Panc1 (cell line): ENCODE results near the gene TWF2. TPM values are rescaled to one million over a fixed set of nuclear protein-coding genes. Genes with fewer than 3 reads are reported as not detected.

Experiments
- ATAC-seq: fragments of 200-7000 bp; cut with Tn5 transposase; 2 replicates; pipeline ENCODE4 v1.9.1; 2020; ENCODE audit warnings: mild to moderate bottlenecking, moderate library complexity
- BruUV-seq: library from RNA; stranded (reverse); fragments of 400-500 nt; replicated peaks from 2 replicates; lab custom pipeline; 2021; lab: Mats Ljungman, UMichigan
- CTCF ChIA-PET: fragments of 300-600 bp; sonication (Branson Sonifier 250); formaldehyde crosslinking; loops from one replicate; lab custom pipeline; 2022; ENCODE audit warnings: antibody characterized with exemption; lab: Charles Lee
- POLR2A ChIA-PET: fragments of 300-600 bp; sonication (Branson Sonifier 250); formaldehyde crosslinking; loops from one replicate; lab custom pipeline; 2022; ENCODE audit warnings: antibody characterized with exemption; lab: Charles Lee
- DNase-seq: peaks from one replicate; pipeline ENCODE4 v3.0.0-alpha.2; 2010; ENCODE audit warnings: low read depth, low spot score
- H3K27ac ChIP-seq: 2 replicates; pipeline ENCODE4 v1.5.1; 2011; ENCODE audit warnings: mild to moderate bottlenecking, low read length, inconsistent platforms
- H3K27me3 ChIP-seq: fragments of 200-500 bp; sonication (Bioruptor generic); 2 replicates; pipeline ENCODE4 v1.6.0; 2014; ENCODE audit warnings: low read length, inconsistent platforms; ENCODE audit not compliant: control insufficient read depth, insufficient read depth
- H3K36me3 ChIP-seq: fragments of 200-500 bp; sonication (Bioruptor generic); 2 replicates; pipeline ENCODE4 v1.5.1; 2014; ENCODE audit warnings: inconsistent platforms, mild to moderate bottlenecking, low read length, moderate library complexity; ENCODE audit not compliant: control insufficient read depth, insufficient read depth
- H3K4me1 ChIP-seq: 2 replicates; pipeline ENCODE4 v1.5.1; 2011; ENCODE audit warnings: inconsistent platforms, mild to moderate bottlenecking, low read length, moderate library complexity; ENCODE audit not compliant: control insufficient read depth, insufficient read depth
- H3K4me3 ChIP-seq, 2 experiments: 2 replicates each; pipeline ENCODE4 v1.5.1; 2011 to 2012; ENCODE audit warnings: low read depth in 2 of 2, low read length in 2 of 2, mild to moderate bottlenecking in 2 of 2, inconsistent platforms in 1 of 2, moderate library complexity in 1 of 2
- H3K9me3 ChIP-seq: fragments of 200-500 bp; sonication (Bioruptor generic); 2 replicates; pipeline ENCODE4 v1.5.1; 2014; ENCODE audit warnings: low read depth, mild to moderate bottlenecking, inconsistent platforms, low read length, moderate library complexity; ENCODE audit not compliant: control insufficient read depth, insufficient read depth
- POLR2AphosphoS5 ChIP-seq: IDR thresholded peaks from 2 replicates; pipeline ENCODE4 v1.6.1; 2012; ENCODE audit warnings: mild to moderate bottlenecking, low read depth, low read length, moderate library complexity
- SIN3A ChIP-seq: IDR thresholded peaks from 2 replicates; pipeline ENCODE4 v1.6.1; 2012; ENCODE audit warnings: low read depth, mild to moderate bottlenecking, low read length, moderate library complexity, borderline replicate concordance; ENCODE audit not compliant: insufficient read depth
- TCF7L2 ChIP-seq: IDR thresholded peaks from 2 replicates; pipeline ENCODE4 v1.6.1; 2011; ENCODE audit warnings: mild to moderate bottlenecking, low read depth, low read length, inconsistent platforms
- in situ Hi-C: cut with HindIII; loops from 2 replicates; pipeline ENCODE4 v1.10.0; 2016; ENCODE audit warnings: low sequenced_read_pairs, low pct_unique_long_range_greater_than_20kb
- intact Hi-C: fragments of 100-400 bp; cut with micrococcal nuclease; formaldehyde crosslinking; loops from one replicate; pipeline ENCODE4 v1.10.0; 2022; ENCODE audit not compliant: unreplicated experiment
- total RNA-seq: library from RNA; stranded (reverse); gene quantifications from one replicate; pipeline ENCODE4 v1.2.1, GENCODE V29; 2021; ENCODE audit not compliant: unreplicated experiment
- TF ChIP-seq, protein P1 (sequence below), 2 experiments: IDR thresholded peaks; 2 replicates each; pipeline ENCODE4 v1.6.1; 2011 to 2012; ENCODE audit warnings: low read depth in 2 of 2, control low read depth in 1 of 2, low read length in 1 of 2, mild to moderate bottlenecking in 1 of 2, moderate library complexity in 1 of 2; ENCODE audit not compliant: insufficient read depth in 1 of 2
- TF ChIP-seq, protein P2 (sequence below): fragments of 450-650 bp; IDR thresholded peaks from 2 replicates; pipeline ENCODE4 v1.5.1; 2017; ENCODE audit warnings: mild to moderate bottlenecking

Gene TWF2
- total RNA-seq, 1 experiment from 2014 or later: 51.9 TPM

DNA sequence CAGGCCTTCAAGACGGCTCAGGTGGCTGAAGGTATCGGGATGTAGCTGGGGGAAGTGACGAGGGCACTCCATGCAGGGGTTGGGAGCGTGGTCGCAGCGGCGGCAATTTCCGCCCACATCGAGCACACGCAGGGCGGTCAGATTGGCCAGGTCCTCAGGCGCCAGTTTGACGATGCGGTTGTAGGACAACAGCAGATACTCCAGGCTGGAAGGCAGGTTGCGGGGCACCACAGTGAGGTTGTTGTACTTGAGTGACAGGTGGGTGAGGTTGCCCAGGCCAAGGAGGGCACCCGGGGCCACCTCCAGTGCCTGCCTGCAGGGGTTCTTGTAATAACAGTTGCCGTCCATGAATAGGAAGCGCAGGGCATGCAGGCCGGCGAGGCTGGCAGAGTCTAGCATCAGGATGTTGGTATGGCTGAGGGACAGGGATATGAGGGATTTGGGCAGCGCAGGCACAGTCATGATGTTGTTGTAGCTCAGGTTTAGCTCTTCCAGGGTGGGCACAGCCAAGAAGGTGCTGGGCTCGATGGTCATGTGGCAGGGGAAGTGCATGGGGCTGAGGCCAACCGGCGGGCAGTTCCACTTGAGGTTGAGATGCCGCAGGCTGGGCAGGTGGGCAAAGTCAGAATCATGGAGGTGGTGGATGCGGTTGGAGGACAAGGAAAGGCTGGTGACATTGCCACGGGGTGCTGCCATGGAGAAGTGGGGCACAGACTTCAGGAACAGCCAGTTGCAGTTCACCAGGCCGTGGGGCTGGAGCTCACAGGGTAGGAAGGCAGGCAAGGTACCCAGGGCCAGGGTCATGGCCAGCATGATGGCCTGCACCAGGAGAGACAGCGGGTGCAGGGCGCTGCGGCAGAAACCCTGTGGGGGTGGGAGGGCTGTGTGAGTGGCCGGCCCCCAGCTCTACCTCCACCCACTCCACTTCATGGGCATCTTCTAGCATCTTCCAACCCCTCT lies 15.2 kb downstream of the TWF2 start:
- intact Hi-C loops (no loop called here), in situ Hi-C loops (no loop called here)
- Histone ChIP-seq H3K4me1 (peaks cover 3% of the 10 kb centered on the region; the same call in 1 of the 2 replicates), H3K27ac (no peak overlapping the region), H3K9me3 (no peaks in the 10 kb centered on the region), H3K36me3 (no peaks in the 10 kb centered on the region), H3K4me3 (no peak overlapping the region), H3K27me3 (no peaks in the 10 kb centered on the region)
- POLR2A ChIA-PET: interaction anchor here (0.7 kb wide), 1 partner anchor 55 kb away, joined by 4 read pairs; no protein-coding TSS in a partner anchor
- no peak for DNase-seq
- no TSS peak for BruUV-seq
- CTCF ChIA-PET: interaction anchor here (1.3 kb wide), 1 partner anchor 7 kb away, joined by 3 read pairs; no protein-coding TSS in a partner anchor
- no peak for ATAC-seq
- TF ChIP-seq, protein P1, sequence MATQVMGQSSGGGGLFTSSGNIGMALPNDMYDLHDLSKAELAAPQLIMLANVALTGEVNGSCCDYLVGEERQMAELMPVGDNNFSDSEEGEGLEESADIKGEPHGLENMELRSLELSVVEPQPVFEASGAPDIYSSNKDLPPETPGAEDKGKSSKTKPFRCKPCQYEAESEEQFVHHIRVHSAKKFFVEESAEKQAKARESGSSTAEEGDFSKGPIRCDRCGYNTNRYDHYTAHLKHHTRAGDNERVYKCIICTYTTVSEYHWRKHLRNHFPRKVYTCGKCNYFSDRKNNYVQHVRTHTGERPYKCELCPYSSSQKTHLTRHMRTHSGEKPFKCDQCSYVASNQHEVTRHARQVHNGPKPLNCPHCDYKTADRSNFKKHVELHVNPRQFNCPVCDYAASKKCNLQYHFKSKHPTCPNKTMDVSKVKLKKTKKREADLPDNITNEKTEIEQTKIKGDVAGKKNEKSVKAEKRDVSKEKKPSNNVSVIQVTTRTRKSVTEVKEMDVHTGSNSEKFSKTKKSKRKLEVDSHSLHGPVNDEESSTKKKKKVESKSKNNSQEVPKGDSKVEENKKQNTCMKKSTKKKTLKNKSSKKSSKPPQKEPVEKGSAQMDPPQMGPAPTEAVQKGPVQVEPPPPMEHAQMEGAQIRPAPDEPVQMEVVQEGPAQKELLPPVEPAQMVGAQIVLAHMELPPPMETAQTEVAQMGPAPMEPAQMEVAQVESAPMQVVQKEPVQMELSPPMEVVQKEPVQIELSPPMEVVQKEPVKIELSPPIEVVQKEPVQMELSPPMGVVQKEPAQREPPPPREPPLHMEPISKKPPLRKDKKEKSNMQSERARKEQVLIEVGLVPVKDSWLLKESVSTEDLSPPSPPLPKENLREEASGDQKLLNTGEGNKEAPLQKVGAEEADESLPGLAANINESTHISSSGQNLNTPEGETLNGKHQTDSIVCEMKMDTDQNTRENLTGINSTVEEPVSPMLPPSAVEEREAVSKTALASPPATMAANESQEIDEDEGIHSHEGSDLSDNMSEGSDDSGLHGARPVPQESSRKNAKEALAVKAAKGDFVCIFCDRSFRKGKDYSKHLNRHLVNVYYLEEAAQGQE (IDR thresholded peaks at IDR 0.05; ENCODE audit: insufficient read depth in 1 of 2, low read depth in 2 of 2, low read length in 1 of 2): no peak
- no peak for TF ChIP-seq TCF7L2
- TF ChIP-seq, protein P2, sequence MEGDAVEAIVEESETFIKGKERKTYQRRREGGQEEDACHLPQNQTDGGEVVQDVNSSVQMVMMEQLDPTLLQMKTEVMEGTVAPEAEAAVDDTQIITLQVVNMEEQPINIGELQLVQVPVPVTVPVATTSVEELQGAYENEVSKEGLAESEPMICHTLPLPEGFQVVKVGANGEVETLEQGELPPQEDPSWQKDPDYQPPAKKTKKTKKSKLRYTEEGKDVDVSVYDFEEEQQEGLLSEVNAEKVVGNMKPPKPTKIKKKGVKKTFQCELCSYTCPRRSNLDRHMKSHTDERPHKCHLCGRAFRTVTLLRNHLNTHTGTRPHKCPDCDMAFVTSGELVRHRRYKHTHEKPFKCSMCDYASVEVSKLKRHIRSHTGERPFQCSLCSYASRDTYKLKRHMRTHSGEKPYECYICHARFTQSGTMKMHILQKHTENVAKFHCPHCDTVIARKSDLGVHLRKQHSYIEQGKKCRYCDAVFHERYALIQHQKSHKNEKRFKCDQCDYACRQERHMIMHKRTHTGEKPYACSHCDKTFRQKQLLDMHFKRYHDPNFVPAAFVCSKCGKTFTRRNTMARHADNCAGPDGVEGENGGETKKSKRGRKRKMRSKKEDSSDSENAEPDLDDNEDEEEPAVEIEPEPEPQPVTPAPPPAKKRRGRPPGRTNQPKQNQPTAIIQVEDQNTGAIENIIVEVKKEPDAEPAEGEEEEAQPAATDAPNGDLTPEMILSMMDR: no peak
- TF ChIP-seq SIN3A: no peak
- TF ChIP-seq POLR2AphosphoS5: no peak

DNA sequence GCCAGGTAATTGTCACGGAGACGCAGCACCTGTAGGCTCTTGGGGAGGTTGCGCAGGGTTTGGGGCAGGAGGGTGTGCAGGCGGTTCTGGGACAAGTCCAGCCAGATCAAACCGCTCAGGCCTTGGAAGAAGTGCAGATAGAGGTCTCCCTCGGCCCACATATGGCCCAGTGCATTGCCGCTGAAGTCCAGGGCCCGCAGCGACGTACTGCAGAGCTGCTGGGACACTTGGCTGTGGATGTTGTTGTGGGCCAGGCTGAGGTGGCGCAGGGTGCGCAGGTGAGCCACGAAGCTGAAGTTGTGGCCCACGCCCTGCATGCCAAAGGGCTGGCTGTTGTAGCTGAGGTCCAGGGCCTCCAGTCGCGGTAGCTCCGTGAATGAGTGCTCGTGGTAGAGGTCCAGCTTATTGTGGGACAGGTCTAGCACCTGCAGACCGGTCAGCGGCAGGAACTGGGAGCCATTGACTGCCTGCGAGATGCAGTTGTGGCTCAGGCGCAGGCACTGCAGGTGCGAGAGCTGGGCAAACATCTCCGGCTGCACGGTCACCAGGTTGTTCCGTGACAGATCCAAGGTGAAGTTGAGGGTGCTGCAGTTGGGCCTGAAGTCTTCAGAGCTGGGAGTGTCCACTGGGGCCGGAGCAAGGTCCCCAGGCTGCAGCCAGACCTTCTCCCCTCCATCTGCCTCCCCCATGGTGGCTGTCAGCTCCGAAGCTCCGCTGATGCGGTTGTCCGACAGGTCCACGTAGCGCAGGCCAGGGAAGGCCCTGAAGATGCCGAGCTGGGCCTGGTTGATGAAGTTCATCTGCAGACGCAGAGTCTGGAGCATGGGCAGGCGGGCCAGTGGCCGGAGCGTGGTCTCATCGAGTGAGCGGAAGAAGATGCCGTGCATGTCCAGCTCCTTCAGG lies 16.4 kb downstream of the TWF2 start:
- no peak overlapping the region for H3K27ac ChIP-seq
- POLR2A ChIA-PET: no interaction called here
- no peaks in the 10 kb centered on the region for H3K36me3 ChIP-seq
- no peaks in the 10 kb centered on the region for H3K27me3 ChIP-seq
- no peak overlapping the region for H3K4me3 ChIP-seq
- ATAC-seq: no peak
- H3K9me3 ChIP-seq: no peaks in the 10 kb centered on the region
- no TSS peak for BruUV-seq
- peaks cover 6% of the 10 kb centered on the region; the same call in 1 of the 2 replicates for H3K4me1 ChIP-seq
- intact Hi-C loops (no loop called here), in situ Hi-C loops (no loop called here)
- TF ChIP-seq, protein P1 (IDR thresholded peaks at IDR 0.05; ENCODE audit: insufficient read depth in 1 of 2, low read depth in 2 of 2, low read length in 1 of 2): no peak
- TF ChIP-seq, protein P2: no peak
- TF ChIP-seq POLR2AphosphoS5: no peak
- TF ChIP-seq SIN3A: no peak
- DNase-seq: no peak
- CTCF ChIA-PET: interaction anchor here (1.3 kb wide), 1 partner anchor 9 kb away, joined by 3 read pairs; no protein-coding TSS in a partner anchor
